ENCODE data around the gene PTBP3. TPM values are rescaled to one million over a fixed set of nuclear protein-coding genes. Genes with fewer than 3 reads are reported as not detected.

PTBP3 gene
- polyA plus RNA-seq, 1 donor = 40.8 TPM

GRCh38 chr9:112249277-112249676 is 84.1 kb downstream of the PTBP3 start:
- WGBS (ENCODE audit: insufficient coverage, low lambda C conversion rate) = 83% methylated on average over 1 of the region's 1 CpG
- Histone ChIP-seq H3K4me3 (ENCODE audit: low read length) (no peak overlapping the region), H3K9me3 (ENCODE audit: control insufficient read depth, low read depth, low read length) (no peaks in the 10 kb centered on the region), H3K27me3 (ENCODE audit: control insufficient read depth, insufficient read depth, low read length) (no peaks in the 10 kb centered on the region), H3K36me3 (ENCODE audit: control insufficient read depth, insufficient read depth, low read length) (peaks cover 18% of the 10 kb centered on the region), H3K4me1 (ENCODE audit: control insufficient read depth, insufficient read depth, low read length) (no peaks in the 10 kb centered on the region), H3K27ac (ENCODE audit: low read length) (no peak overlapping the region)
- no peak for DNase-seq

DNA sequence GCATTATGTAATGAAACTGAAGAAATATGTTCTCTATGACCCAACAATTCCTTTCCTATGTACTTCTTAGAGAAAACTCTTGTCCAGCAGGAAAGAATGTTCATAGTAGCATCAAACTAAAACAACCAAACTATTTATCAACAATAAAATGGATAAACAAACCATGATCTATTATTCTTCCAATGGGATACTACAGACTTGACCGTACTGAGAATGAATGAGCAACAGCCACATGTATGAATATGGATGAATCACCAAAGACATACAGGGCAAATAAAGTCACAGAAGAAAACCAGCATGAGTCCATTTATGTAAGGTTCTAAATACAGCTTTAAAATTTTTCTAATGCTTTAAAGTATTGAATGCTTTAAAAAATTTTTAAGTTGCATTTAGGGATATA is 84.7 kb downstream of the PTBP3 start:
- Histone ChIP-seq H3K4me1 (ENCODE audit: control insufficient read depth, insufficient read depth, low read length) (no peaks in the 10 kb centered on the region), H3K36me3 (ENCODE audit: control insufficient read depth, insufficient read depth, low read length) (peaks cover 18% of the 10 kb centered on the region), H3K27ac (ENCODE audit: low read length) (no peak overlapping the region), H3K27me3 (ENCODE audit: control insufficient read depth, insufficient read depth, low read length) (no peaks in the 10 kb centered on the region), H3K9me3 (ENCODE audit: control insufficient read depth, low read depth, low read length) (no peaks in the 10 kb centered on the region), H3K4me3 (ENCODE audit: low read length) (no peak overlapping the region)
- DNase-seq = no peak
- WGBS (ENCODE audit: insufficient coverage, low lambda C conversion rate) = 88% methylated on average over 1 of the region's 1 CpG

- Histone ChIP-seq H3K27ac (ENCODE audit: low read length) (no peak overlapping the region), H3K27me3 (ENCODE audit: control insufficient read depth, insufficient read depth, low read length) (no peaks in the 10 kb centered on the region), H3K4me1 (ENCODE audit: control insufficient read depth, insufficient read depth, low read length) (no peaks in the 10 kb centered on the region), H3K9me3 (ENCODE audit: control insufficient read depth, low read depth, low read length) (no peaks in the 10 kb centered on the region), H3K36me3 (ENCODE audit: control insufficient read depth, insufficient read depth, low read length) (peaks cover 16% of the 10 kb centered on the region), H3K4me3 (ENCODE audit: low read length) (no peak overlapping the region)
- WGBS (ENCODE audit: insufficient coverage, low lambda C conversion rate) = 90% methylated on average over 2 of the region's 3 CpGs
- no peak for DNase-seq
Observed at GRCh38 chr9:112247090-112247489, 86.3 kb downstream of the PTBP3 start.

DNA sequence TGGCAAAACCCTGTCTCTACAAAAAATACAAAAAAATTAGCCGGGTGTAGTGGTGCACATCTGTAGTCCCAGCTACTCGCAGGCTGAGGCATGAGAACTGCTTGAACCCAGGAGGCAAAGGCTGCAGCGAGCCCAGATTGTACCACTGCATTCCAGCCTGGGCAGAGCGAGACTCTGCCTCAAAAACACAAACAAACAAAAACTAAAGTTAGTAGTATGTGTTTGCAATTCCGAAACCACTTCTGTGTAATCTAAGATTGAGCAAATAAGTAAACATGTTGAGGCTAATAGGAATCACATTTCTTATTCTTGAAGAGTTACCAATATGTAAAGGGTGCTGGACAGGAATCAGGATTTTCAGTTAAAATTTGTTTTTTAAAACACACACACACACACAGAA is 88.3 kb downstream of the PTBP3 start:
- Histone ChIP-seq H3K9me3 (ENCODE audit: control insufficient read depth, low read depth, low read length) (no peaks in the 10 kb centered on the region), H3K4me1 (ENCODE audit: control insufficient read depth, insufficient read depth, low read length) (no peaks in the 10 kb centered on the region), H3K36me3 (ENCODE audit: control insufficient read depth, insufficient read depth, low read length) (peaks cover 11% of the 10 kb centered on the region), H3K27me3 (ENCODE audit: control insufficient read depth, insufficient read depth, low read length) (no peaks in the 10 kb centered on the region), H3K4me3 (ENCODE audit: low read length) (no peak overlapping the region), H3K27ac (ENCODE audit: low read length) (no peak overlapping the region)
- no peak for DNase-seq
- 100% methylated on average over 1 of the region's 5 CpGs for WGBS (ENCODE audit: insufficient coverage, low lambda C conversion rate)

DNA sequence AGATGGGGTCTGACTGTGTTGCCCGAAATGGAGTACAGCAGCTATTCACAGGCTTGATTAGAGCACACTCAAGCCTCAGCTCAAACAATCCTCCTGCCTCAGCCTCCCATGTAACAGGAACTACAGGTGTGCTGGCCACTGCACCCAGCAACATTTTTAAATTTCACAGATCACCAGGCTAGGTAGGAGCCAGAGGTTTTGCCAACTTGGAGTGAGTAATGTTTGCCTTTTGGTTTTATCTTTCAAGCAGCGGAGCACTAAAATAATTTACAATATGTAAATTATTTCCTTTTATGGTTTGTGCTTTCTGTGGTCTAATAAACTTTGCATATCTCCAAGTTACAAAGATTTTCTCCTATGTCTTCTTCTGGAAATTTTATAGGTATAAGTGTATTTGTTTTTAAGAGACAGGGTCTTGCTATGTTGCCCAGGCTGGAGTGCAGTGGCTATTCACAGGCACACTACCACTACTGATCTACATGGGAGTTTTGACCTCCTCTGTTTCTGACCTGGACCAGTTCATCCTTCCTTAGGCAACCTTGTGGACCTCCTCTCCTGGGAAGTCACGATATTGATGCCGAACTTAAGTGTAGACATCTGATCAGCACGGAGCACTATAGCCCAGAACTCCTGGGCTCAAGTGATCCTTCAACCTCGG is 91.1 kb downstream of the PTBP3 start:
- Histone ChIP-seq H3K36me3 (ENCODE audit: control insufficient read depth, insufficient read depth, low read length) (peaks cover 14% of the 10 kb centered on the region), H3K27me3 (ENCODE audit: control insufficient read depth, insufficient read depth, low read length) (no peaks in the 10 kb centered on the region), H3K9me3 (ENCODE audit: control insufficient read depth, low read depth, low read length) (no peaks in the 10 kb centered on the region), H3K4me1 (ENCODE audit: control insufficient read depth, insufficient read depth, low read length) (no peaks in the 10 kb centered on the region), H3K4me3 (ENCODE audit: low read length) (no peak overlapping the region), H3K27ac (ENCODE audit: low read length) (no peak overlapping the region)
- 100% methylated on average over 1 of the region's 6 CpGs for WGBS (ENCODE audit: insufficient coverage, low lambda C conversion rate)
- no peak for DNase-seq

GRCh38 chr9:112241491-112241890 is 91.9 kb downstream of the PTBP3 start:
- no peak overlapping the region for H3K4me3 ChIP-seq (ENCODE audit: low read length)
- no peak overlapping the region for H3K27ac ChIP-seq (ENCODE audit: low read length)
- 60% methylated on average over 1 of the region's 2 CpGs for WGBS (ENCODE audit: insufficient coverage, low lambda C conversion rate)
- H3K9me3 ChIP-seq (ENCODE audit: control insufficient read depth, low read depth, low read length) = no peaks in the 10 kb centered on the region
- H3K4me1 ChIP-seq (ENCODE audit: control insufficient read depth, insufficient read depth, low read length) = no peaks in the 10 kb centered on the region
- H3K27me3 ChIP-seq (ENCODE audit: control insufficient read depth, insufficient read depth, low read length) = no peaks in the 10 kb centered on the region
- H3K36me3 ChIP-seq (ENCODE audit: control insufficient read depth, insufficient read depth, low read length) = peaks cover 16% of the 10 kb centered on the region
- DNase-seq = no peak

GRCh38 chr9:112239708-112240107 is 93.7 kb downstream of the PTBP3 start:
- no peaks in the 10 kb centered on the region for H3K4me1 ChIP-seq (ENCODE audit: control insufficient read depth, insufficient read depth, low read length)
- WGBS (ENCODE audit: insufficient coverage, low lambda C conversion rate) = 83% methylated on average over 1 of the region's 2 CpGs
- no peak overlapping the region for H3K27ac ChIP-seq (ENCODE audit: low read length)
- H3K4me3 ChIP-seq (ENCODE audit: low read length) = no peak overlapping the region
- DNase-seq = no peak
- H3K9me3 ChIP-seq (ENCODE audit: control insufficient read depth, low read depth, low read length) = no peaks in the 10 kb centered on the region
- peaks cover 8% of the 10 kb centered on the region for H3K36me3 ChIP-seq (ENCODE audit: control insufficient read depth, insufficient read depth, low read length)
- H3K27me3 ChIP-seq (ENCODE audit: control insufficient read depth, insufficient read depth, low read length) = no peaks in the 10 kb centered on the region

DNA sequence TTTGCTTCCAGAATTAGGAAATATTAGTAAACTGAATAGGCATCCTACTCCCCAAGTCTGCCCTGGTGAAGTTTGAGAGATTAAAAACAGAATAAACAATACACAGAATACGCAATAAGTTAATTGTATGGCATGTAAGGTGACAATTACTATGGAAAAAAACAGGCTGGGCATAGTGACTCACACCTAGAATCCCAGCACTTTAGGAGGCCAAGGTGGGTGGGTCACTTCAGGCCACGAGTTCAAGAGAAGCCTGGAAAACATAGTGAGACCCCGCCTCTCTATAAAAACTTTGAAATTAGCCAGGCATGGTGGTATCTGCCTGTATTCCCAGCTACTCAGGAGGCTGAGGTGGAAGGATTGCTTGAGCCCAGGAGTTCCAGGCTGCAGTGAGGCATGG is 94.1 kb downstream of the PTBP3 start:
- Histone ChIP-seq H3K27ac (ENCODE audit: low read length) (no peak overlapping the region), H3K4me3 (ENCODE audit: low read length) (no peak overlapping the region), H3K27me3 (ENCODE audit: control insufficient read depth, insufficient read depth, low read length) (no peaks in the 10 kb centered on the region), H3K36me3 (ENCODE audit: control insufficient read depth, insufficient read depth, low read length) (peaks cover 8% of the 10 kb centered on the region), H3K9me3 (ENCODE audit: control insufficient read depth, low read depth, low read length) (no peaks in the 10 kb centered on the region), H3K4me1 (ENCODE audit: control insufficient read depth, insufficient read depth, low read length) (no peaks in the 10 kb centered on the region)
- 40% methylated on average over 1 of the region's 3 CpGs for WGBS (ENCODE audit: insufficient coverage, low lambda C conversion rate)
- DNase-seq = no peak

- Histone ChIP-seq H3K27me3 (ENCODE audit: control insufficient read depth, insufficient read depth, low read length) (no peaks in the 10 kb centered on the region), H3K36me3 (ENCODE audit: control insufficient read depth, insufficient read depth, low read length) (peaks cover 13% of the 10 kb centered on the region), H3K4me3 (ENCODE audit: low read length) (no peak overlapping the region), H3K27ac (ENCODE audit: low read length) (no peak overlapping the region), H3K9me3 (ENCODE audit: control insufficient read depth, low read depth, low read length) (no peaks in the 10 kb centered on the region), H3K4me1 (ENCODE audit: control insufficient read depth, insufficient read depth, low read length) (no peaks in the 10 kb centered on the region)
- 86% methylated on average over 1 of the region's 4 CpGs for WGBS (ENCODE audit: insufficient coverage, low lambda C conversion rate)
- no peak for DNase-seq
Observed at GRCh38 chr9:112234779-112235178, 98.6 kb downstream of the PTBP3 start.

DNA sequence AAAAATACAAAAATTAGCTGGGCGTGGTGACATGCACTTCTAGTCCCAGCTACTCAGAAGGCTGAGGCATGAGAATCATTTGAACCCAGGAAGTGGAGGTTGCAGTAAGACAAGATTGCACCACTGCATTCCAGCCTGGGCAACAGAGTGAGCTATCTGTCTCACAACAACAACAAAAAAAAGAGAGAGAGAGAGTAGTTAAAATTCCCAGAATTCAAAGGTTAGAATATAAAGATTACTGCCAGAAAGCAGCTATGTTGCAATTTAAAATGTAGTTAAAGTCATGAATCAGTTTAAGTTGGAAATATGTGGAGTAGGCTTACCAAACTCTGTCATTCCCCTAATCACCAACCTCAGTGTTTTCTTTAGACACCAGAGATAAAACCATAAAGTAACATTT is 99.7 kb downstream of the PTBP3 start:
- no CpG with 5 or more reads among the region's 1 CpG for WGBS (ENCODE audit: insufficient coverage, low lambda C conversion rate)
- Histone ChIP-seq H3K27ac (ENCODE audit: low read length) (peak overlapping the region; percentile 26), H3K4me3 (ENCODE audit: low read length) (no peak overlapping the region), H3K36me3 (ENCODE audit: control insufficient read depth, insufficient read depth, low read length) (peaks cover 9% of the 10 kb centered on the region), H3K4me1 (ENCODE audit: control insufficient read depth, insufficient read depth, low read length) (no peaks in the 10 kb centered on the region), H3K9me3 (ENCODE audit: control insufficient read depth, low read depth, low read length) (no peaks in the 10 kb centered on the region), H3K27me3 (ENCODE audit: control insufficient read depth, insufficient read depth, low read length) (no peaks in the 10 kb centered on the region)
- DNase-seq = peak; percentile 18 to 41

GRCh38 chr9:112232233-112232632 is 101.2 kb downstream of the PTBP3 start:
- peaks cover 13% of the 10 kb centered on the region for H3K36me3 ChIP-seq (ENCODE audit: control insufficient read depth, insufficient read depth, low read length)
- no peak for DNase-seq
- WGBS (ENCODE audit: insufficient coverage, low lambda C conversion rate) = no CpG with 5 or more reads among the region's 1 CpG
- no peaks in the 10 kb centered on the region for H3K4me1 ChIP-seq (ENCODE audit: control insufficient read depth, insufficient read depth, low read length)
- H3K4me3 ChIP-seq (ENCODE audit: low read length) = no peak overlapping the region
- no peak overlapping the region for H3K27ac ChIP-seq (ENCODE audit: low read length)
- no peaks in the 10 kb centered on the region for H3K27me3 ChIP-seq (ENCODE audit: control insufficient read depth, insufficient read depth, low read length)
- H3K9me3 ChIP-seq (ENCODE audit: control insufficient read depth, low read depth, low read length) = no peaks in the 10 kb centered on the region
